Mesothelial cell of epicardium (in vitro differentiated cells): ENCODE results near the gene PLEKHA1. TPM values are rescaled to one million over a fixed set of nuclear protein-coding genes. Genes with fewer than 3 reads are reported as not detected.

Experiments used
- DNase-seq, 2 experiments: peaks; one replicate each; pipeline ENCODE4 v3.0.0; 2021; ENCODE audit warnings: low spot score in 2 of 2; ENCODE audit not compliant: unreplicated experiment in 2 of 2
- H3K27ac Mint-ChIP-seq: 2 replicates; pipeline ENCODE4 v1.8.0; 2021; ENCODE audit warnings: mixed read lengths
- H3K27me3 Mint-ChIP-seq: 2 replicates; pipeline ENCODE4 v1.8.0; 2021; ENCODE audit warnings: low read depth, mixed read lengths
- H3K36me3 Mint-ChIP-seq: 2 replicates; pipeline ENCODE4 v1.8.0; 2021; ENCODE audit warnings: mixed read lengths
- H3K4me1 Mint-ChIP-seq: 2 replicates; pipeline ENCODE4 v1.8.0; 2021; ENCODE audit warnings: mixed read lengths
- H3K4me3 Mint-ChIP-seq: 2 replicates; pipeline ENCODE4 v1.8.0; 2021; ENCODE audit warnings: mild to moderate bottlenecking, moderate library complexity, mixed read lengths
- H3K9me3 Mint-ChIP-seq: 2 replicates; pipeline ENCODE4 v1.8.0; 2021; ENCODE audit warnings: mixed read lengths
- total RNA-seq: library from RNA; stranded (reverse); gene quantifications from 3 replicates; pipeline ENCODE4 v1.2.1, GENCODE V29; 2021
- TF ChIP-seq, protein P1 (sequence below): fragments of 200-600 bp; sonication (generic); IDR thresholded peaks from one replicate; pipeline ENCODE4 v1.5.0; 2021; ENCODE audit warnings: antibody characterized with exemption; ENCODE audit not compliant: unreplicated experiment

PLEKHA1 gene
- total RNA-seq, 1 donor from 2014 or later = 33.1 TPM

- Mint-ChIP-seq H3K36me3 (peaks cover 6% of the 10 kb centered on the region), H3K4me1 (peaks cover 26% of the 10 kb centered on the region), H3K4me3 (peak overlapping the region; percentile 92), H3K27ac (peak overlapping the region; percentile 97), H3K27me3 (no peaks in the 10 kb centered on the region), H3K9me3 (no peaks in the 10 kb centered on the region)
- TF ChIP-seq, protein P1, sequence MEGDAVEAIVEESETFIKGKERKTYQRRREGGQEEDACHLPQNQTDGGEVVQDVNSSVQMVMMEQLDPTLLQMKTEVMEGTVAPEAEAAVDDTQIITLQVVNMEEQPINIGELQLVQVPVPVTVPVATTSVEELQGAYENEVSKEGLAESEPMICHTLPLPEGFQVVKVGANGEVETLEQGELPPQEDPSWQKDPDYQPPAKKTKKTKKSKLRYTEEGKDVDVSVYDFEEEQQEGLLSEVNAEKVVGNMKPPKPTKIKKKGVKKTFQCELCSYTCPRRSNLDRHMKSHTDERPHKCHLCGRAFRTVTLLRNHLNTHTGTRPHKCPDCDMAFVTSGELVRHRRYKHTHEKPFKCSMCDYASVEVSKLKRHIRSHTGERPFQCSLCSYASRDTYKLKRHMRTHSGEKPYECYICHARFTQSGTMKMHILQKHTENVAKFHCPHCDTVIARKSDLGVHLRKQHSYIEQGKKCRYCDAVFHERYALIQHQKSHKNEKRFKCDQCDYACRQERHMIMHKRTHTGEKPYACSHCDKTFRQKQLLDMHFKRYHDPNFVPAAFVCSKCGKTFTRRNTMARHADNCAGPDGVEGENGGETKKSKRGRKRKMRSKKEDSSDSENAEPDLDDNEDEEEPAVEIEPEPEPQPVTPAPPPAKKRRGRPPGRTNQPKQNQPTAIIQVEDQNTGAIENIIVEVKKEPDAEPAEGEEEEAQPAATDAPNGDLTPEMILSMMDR = no peak
- peak; percentile 48 to 78 for DNase-seq
Measured at GRCh38 chr10:122374859-122375678, 561 bp downstream of the PLEKHA1 start.

DNA sequence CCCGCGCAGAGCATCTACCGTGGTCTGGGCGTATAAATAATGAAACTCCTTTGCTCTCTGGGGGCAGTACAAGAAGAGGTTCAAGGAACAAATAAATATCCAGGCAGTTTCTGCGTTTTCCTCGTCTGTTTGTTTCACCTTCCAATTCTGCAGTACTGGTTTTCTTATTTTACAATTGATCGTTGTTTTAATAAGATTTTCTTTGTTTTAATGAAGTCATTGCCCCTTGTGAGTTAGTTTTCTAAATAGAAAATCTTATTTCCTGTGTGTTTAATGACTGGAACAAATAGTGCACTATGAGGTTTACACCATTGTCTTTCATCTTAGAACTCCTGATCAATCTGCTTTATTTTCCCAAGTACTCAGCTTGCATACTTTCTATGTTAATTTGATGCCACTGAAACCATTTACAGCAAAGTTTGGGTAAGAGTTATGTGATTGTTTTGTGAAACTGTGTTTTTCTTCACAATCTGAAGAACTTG, 1.2 kb downstream of the PLEKHA1 start:
- H3K9me3 Mint-ChIP-seq = no peaks in the 10 kb centered on the region
- no peaks in the 10 kb centered on the region for H3K27me3 Mint-ChIP-seq
- DNase-seq = no peak
- TF ChIP-seq, protein P1 = peak; percentile 24
- peak overlapping the region; percentile 92 for H3K4me3 Mint-ChIP-seq
- H3K4me1 Mint-ChIP-seq = peaks cover 31% of the 10 kb centered on the region
- H3K27ac Mint-ChIP-seq = peak overlapping the region; percentile 97
- peaks cover 11% of the 10 kb centered on the region for H3K36me3 Mint-ChIP-seq

DNA sequence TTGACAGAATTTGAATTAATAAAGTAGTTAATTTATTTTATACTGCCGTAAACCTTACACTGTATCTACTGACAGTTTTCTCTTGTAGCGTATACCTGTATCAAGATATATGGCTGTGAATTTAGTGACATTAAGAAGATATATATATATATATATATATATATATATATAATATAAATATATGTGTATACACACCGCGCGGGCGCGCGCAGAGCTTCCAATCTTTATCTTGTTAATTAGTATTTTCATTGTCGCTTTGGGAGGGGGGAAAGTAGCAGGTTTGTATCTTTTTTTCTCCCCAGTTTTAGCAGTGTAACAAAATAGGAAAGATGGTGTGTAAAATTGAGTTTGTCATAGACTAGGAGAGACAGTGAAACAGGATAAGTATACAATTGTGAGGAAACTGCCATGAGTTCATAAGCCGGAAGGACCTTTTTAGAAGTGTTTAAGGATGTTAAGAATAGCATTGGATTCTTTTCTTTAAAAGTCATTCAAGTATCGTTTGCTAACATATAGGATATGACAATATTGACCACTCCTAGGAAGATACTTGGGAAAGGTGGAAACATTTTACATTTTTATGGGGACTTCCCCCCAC, 2.0 kb downstream of the PLEKHA1 start:
- Mint-ChIP-seq H3K4me1 (peaks cover 31% of the 10 kb centered on the region), H3K36me3 (peaks cover 13% of the 10 kb centered on the region), H3K4me3 (peak overlapping the region; percentile 16), H3K9me3 (no peaks in the 10 kb centered on the region), H3K27me3 (no peaks in the 10 kb centered on the region), H3K27ac (no peak overlapping the region)
- DNase-seq = no peak
- TF ChIP-seq, protein P1 = no peak

GRCh38 chr10:122379041-122379440, 4.5 kb downstream of the PLEKHA1 start:
- no peak overlapping the region for H3K27ac Mint-ChIP-seq
- H3K4me3 Mint-ChIP-seq = no peak overlapping the region
- peaks cover 14% of the 10 kb centered on the region for H3K4me1 Mint-ChIP-seq
- H3K27me3 Mint-ChIP-seq = no peaks in the 10 kb centered on the region
- TF ChIP-seq, protein P1 = no peak
- DNase-seq = no peak
- peaks cover 17% of the 10 kb centered on the region for H3K36me3 Mint-ChIP-seq
- peaks cover 4% of the 10 kb centered on the region for H3K9me3 Mint-ChIP-seq

- DNase-seq = no peak
- peaks cover 4% of the 10 kb centered on the region for H3K9me3 Mint-ChIP-seq
- H3K4me3 Mint-ChIP-seq = no peak overlapping the region
- H3K4me1 Mint-ChIP-seq = peaks cover 14% of the 10 kb centered on the region
- TF ChIP-seq, protein P1 = no peak
- H3K27ac Mint-ChIP-seq = no peak overlapping the region
- H3K36me3 Mint-ChIP-seq = peaks cover 17% of the 10 kb centered on the region
- H3K27me3 Mint-ChIP-seq = no peaks in the 10 kb centered on the region
Measured at GRCh38 chr10:122379537-122379936, 5.0 kb downstream of the PLEKHA1 start.
